Vagina (tissue), 2 donors: ENCODE measurements around the gene DENND2D. TPM values are rescaled to one million over a fixed set of nuclear protein-coding genes. Genes with fewer than 3 reads are reported as not detected.

Experiments
- DNase-seq, 2 donors: peaks; one replicate each; pipeline ENCODE4 v3.0.0-alpha.2; 2017; ENCODE audit errors: extremely low spot score in 2 of 2
- H3K27ac ChIP-seq: fragments of 200-600 bp; sonication (generic); one replicate; pipeline ENCODE4 v1.5.1; 2019
- H3K27me3 ChIP-seq: fragments of 200-600 bp; sonication (generic); one replicate; pipeline ENCODE4 v1.5.1; 2019
- H3K36me3 ChIP-seq, 2 donors: fragments of 200-600 bp; sonication (generic); one replicate each; pipeline ENCODE4 v1.5.1; 2017 to 2019
- H3K4me1 ChIP-seq: fragments of 200-600 bp; sonication (generic); one replicate; pipeline ENCODE4 v1.5.1; 2019
- H3K4me3 ChIP-seq, 2 donors: fragments of 200-600 bp; sonication (generic); 1 replicate in 1 of 2; 2 replicates in 1 of 2; pipeline ENCODE4 v1.5.1; 2016 to 2019
- H3K9me3 ChIP-seq: fragments of 200-600 bp; sonication (generic); one replicate; pipeline ENCODE4 v1.5.1; 2019
- POLR2A ChIP-seq, 2 donors: fragments of 450-650 bp; IDR thresholded peaks; one replicate each; pipeline ENCODE4 v1.6.1; 2017; ENCODE audit warnings: antibody characterized with exemption in 2 of 2, mild to moderate bottlenecking in 2 of 2, moderate library complexity in 2 of 2
- POLR2AphosphoS5 ChIP-seq, 2 donors: sonication (generic); formaldehyde crosslinking; IDR thresholded peaks; one replicate each; pipeline ENCODE4 v1.9.0; 2017; ENCODE audit warnings: antibody characterized with exemption in 2 of 2, mild to moderate bottlenecking in 2 of 2, low read depth in 1 of 2; ENCODE audit not compliant: insufficient read depth in 1 of 2
- intact Hi-C: fragments of 100-400 bp; cut with DNase I; formaldehyde crosslinking; loops from one replicate; pipeline ENCODE4 v1.15.1; 2023
- total RNA-seq: library from RNA; depleted of rRNA; stranded (reverse); fragments of >200 nt; gene quantifications from one replicate; pipeline ENCODE4 v1.2.3, GENCODE V29; 2016
- TF ChIP-seq, protein P1 (sequence below), 3 experiments: fragments of 450-650 bp in 2 of 3; fragments of 200-600 bp in 1 of 3; sonication (generic) in 1 of 3; IDR thresholded peaks; one replicate each; pipeline ENCODE4 v1.5.1; 2017 to 2019; ENCODE audit warnings: antibody characterized with exemption in 3 of 3, mild to moderate bottlenecking in 2 of 3, moderate library complexity in 2 of 3

DENND2D gene
- total RNA-seq, 1 donor from 2014 or later: 25.5 TPM

DNA sequence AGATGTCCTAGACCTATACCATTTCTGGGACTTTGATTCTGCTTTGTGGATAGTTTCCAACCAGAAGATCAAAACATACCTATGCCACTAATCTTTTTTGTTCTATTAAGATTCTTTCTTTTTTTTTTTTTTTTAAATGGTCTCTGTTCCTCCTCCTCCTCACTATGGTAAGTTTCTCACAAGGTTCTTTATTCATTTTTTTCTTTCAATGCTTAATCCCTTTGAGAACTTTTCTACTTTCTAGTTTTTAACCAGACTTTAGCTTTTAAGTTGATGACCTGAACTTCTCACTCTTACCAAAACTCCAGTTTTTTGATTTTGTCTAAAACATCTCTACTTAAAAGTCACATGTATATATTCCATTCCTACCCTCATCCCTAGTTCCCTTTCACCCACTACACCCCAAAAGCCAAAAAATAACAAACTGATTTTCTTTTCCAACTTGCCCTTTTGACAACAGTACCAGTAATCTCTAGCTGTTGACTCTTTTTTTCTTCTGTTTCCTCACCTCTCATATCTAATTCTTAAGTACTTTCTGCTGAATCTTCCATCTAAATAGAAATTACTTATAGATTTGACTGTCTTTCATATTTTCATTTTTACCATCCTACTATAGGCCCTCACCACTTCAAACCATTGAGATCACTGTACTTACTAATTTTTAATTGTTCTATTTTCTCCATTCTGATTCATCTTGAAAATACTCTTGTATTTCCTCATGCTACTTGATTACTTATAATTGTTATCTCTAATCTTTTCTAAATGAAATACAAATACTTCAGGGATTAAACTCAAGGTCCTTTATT, 54.3 kb downstream of the DENND2D start:
- no peak overlapping the region for H3K27ac ChIP-seq
- H3K36me3 ChIP-seq: peaks cover 0 to 16% of the 10 kb centered on the region in 2 donors
- H3K9me3 ChIP-seq: no peaks in the 10 kb centered on the region
- intact Hi-C loops: no loop called here
- DNase-seq: no peak
- H3K27me3 ChIP-seq: no peaks in the 10 kb centered on the region
- TF ChIP-seq POLR2A (IDR thresholded peaks at IDR 0.05): no peak
- TF ChIP-seq POLR2AphosphoS5 (IDR thresholded peaks at IDR 0.05; ENCODE audit: insufficient read depth in 1 of 2, low read depth in 1 of 2): no peak
- TF ChIP-seq, protein P1, sequence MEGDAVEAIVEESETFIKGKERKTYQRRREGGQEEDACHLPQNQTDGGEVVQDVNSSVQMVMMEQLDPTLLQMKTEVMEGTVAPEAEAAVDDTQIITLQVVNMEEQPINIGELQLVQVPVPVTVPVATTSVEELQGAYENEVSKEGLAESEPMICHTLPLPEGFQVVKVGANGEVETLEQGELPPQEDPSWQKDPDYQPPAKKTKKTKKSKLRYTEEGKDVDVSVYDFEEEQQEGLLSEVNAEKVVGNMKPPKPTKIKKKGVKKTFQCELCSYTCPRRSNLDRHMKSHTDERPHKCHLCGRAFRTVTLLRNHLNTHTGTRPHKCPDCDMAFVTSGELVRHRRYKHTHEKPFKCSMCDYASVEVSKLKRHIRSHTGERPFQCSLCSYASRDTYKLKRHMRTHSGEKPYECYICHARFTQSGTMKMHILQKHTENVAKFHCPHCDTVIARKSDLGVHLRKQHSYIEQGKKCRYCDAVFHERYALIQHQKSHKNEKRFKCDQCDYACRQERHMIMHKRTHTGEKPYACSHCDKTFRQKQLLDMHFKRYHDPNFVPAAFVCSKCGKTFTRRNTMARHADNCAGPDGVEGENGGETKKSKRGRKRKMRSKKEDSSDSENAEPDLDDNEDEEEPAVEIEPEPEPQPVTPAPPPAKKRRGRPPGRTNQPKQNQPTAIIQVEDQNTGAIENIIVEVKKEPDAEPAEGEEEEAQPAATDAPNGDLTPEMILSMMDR (IDR thresholded peaks at IDR 0.05): no peak
- no peak overlapping the region for H3K4me3 ChIP-seq
- peaks cover 26% of the 10 kb centered on the region for H3K4me1 ChIP-seq

DNA sequence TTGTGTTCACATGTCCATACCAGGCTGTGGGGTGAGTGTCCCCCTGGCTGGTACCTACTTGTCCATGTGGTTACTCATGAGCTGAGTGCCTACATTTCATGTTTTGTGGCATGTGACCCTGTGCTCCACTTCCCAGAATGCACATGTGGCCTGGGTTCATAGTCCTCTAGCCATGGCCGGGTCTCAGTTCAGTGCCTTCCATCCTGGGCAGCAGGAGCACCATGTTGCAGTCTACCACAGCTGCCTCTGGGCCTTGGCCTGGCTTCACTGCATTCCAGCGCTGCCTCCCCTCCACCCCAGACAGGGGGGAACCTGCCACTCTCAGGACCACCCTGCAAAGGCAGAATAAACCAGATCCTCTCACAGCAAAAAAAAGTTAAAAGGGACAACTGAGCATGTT, 54.9 kb downstream of the DENND2D start:
- H3K9me3 ChIP-seq: no peaks in the 10 kb centered on the region
- intact Hi-C loops: no loop called here
- H3K4me3 ChIP-seq: no peak overlapping the region
- DNase-seq: no peak
- H3K27ac ChIP-seq: no peak overlapping the region
- peaks cover 32% of the 10 kb centered on the region for H3K4me1 ChIP-seq
- H3K27me3 ChIP-seq: no peaks in the 10 kb centered on the region
- peaks cover 0 to 10% of the 10 kb centered on the region in 2 donors for H3K36me3 ChIP-seq
- TF ChIP-seq POLR2AphosphoS5 (IDR thresholded peaks at IDR 0.05; ENCODE audit: insufficient read depth in 1 of 2, low read depth in 1 of 2): no peak
- TF ChIP-seq, protein P1 (IDR thresholded peaks at IDR 0.05): no peak
- TF ChIP-seq POLR2A (IDR thresholded peaks at IDR 0.05): no peak

DNA sequence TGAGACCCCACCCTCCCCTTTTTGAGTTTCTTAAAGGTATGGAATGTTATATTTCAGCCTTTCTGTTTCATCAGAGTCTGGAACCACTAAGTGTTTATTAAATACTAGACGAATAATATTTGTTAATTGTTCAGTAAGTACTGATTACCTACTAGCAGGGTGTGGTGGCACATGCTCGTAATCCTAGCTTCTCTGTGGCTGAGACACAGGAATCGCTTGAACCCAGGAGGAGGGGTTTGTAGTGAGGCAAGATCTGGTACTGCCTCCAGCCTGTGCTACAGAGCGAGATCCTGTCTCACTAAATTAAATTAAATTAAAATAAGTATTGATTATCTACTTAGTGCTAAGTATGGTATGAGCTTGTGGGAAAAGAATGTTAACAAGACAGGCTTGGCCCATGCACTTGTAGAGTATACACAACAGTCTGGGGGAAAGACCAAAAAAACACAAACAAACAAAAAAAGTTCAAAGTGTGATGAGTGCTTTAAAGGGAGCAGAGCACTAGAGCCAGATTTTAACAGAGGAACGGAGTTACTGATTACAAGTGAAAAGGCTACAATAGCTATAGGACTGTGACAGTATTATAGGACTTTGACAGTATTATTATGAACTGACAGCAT, 58.0 kb downstream of the DENND2D start:
- DNase-seq: no peak
- Histone ChIP-seq H3K27me3 (no peaks in the 10 kb centered on the region), H3K27ac (no peak overlapping the region), H3K36me3 (peaks cover 0 to under 1% of the 10 kb centered on the region in 2 donors), H3K4me1 (peaks cover 49% of the 10 kb centered on the region), H3K4me3 (no peak overlapping the region), H3K9me3 (no peaks in the 10 kb centered on the region)
- intact Hi-C loops: no loop called here
- no peak for TF ChIP-seq POLR2A (IDR thresholded peaks at IDR 0.05)
- TF ChIP-seq POLR2AphosphoS5 (IDR thresholded peaks at IDR 0.05; ENCODE audit: insufficient read depth in 1 of 2, low read depth in 1 of 2): no peak
- TF ChIP-seq, protein P1 (IDR thresholded peaks at IDR 0.05): no peak

DNA sequence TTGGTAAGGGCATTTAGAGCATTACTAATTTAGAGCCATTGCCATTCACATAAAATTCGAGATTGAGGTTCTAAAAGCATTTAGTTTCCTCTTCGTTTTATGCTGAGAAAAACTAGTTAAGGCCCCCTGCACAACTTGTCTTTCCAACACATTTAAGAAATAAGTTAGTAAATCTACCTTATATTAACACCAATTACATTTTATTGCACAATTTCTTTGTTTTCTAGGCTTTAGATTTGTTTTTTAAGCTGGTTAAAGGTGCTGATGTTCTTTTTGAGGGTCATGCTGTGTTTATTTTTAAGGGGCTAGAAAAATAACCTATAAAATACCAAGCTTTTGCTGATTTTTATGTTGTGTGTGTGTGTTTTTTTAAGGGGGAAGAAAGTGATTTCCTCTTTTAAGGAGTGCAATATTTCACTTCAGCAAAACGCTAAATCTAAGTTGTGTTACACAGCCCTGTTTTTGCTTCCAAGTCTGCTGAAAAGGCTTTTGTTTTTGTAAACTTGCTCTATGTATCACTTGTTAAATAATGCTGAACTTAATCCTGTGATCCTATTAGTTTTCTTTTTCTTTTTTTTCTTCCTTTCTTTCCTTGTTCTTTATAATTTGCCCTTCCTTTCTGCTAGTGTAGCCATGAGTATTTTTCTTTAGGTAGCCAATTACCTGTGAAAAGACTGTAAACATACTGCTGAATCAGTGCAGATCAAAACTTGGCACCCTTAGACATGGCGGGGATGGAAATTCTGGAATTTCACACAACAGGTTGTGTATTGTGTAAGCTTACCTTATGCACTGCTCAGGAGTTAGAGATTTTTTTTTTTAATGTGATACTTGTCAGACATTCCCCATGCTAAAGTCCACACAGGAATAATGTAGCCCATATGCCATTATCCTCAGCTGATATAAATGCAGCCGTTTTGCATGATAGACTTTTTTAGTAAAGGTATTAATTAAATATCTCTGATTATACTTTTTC, 58.9 kb downstream of the DENND2D start:
- Histone ChIP-seq H3K9me3 (no peaks in the 10 kb centered on the region), H3K4me3 (peak overlapping the region; percentile 83 to 94), H3K27me3 (no peaks in the 10 kb centered on the region), H3K36me3 (no peaks in the 10 kb centered on the region), H3K4me1 (peaks cover 49% of the 10 kb centered on the region), H3K27ac (no peak overlapping the region)
- no peak for DNase-seq
- intact Hi-C loops: no loop called here
- TF ChIP-seq POLR2A (IDR thresholded peaks at IDR 0.05) (no peak), POLR2AphosphoS5 (IDR thresholded peaks at IDR 0.05; ENCODE audit: insufficient read depth in 1 of 2, low read depth in 1 of 2) (no peak)
- TF ChIP-seq, protein P1 (IDR thresholded peaks at IDR 0.05): no peak
